GM21447 (cell line): ENCODE measurements around the gene COL15A1.
"Not testable (repeated sequence)": the region's sequence is repeated elsewhere in the genome, so short reads cannot be mapped to it uniquely, and the experiment has no call there.

Source experiments
- ATAC-seq: cut with Tn5 transposase; IDR thresholded peaks from one replicate; pipeline ENCODE4 v1.9.1; 2021; ENCODE audit not compliant: unreplicated experiment

Gene COL15A1

GRCh38 chr9:98943682-98944056 is at the start of gene COL15A1:
Gene COL15A1 (plus strand): TSS chr9:98943907. CDS start chr9:98944062, 155 bp downstream.
- ATAC-seq, result no peak

GRCh38 chr9:98894171-98894570 is 49.5 kb upstream of the COL15A1 start:
- no peak for ATAC-seq

GRCh38 chr9:98894761-98895160 is 48.9 kb upstream of the COL15A1 start:
- no peak for ATAC-seq

- no peak for ATAC-seq
Measured at GRCh38 chr9:98896632-98897031, 47.1 kb upstream of the COL15A1 start.

GRCh38 chr9:98897745-98898144 is 46.0 kb upstream of the COL15A1 start:
- no peak for ATAC-seq

GRCh38 chr9:98899408-98900056 is 44.2 kb upstream of the COL15A1 start:
- ATAC-seq, result no peak

- no peak for ATAC-seq
Measured at GRCh38 chr9:98900244-98900643, 43.5 kb upstream of the COL15A1 start.

- no peak for ATAC-seq
Measured at GRCh38 chr9:98900725-98901124, 43.0 kb upstream of the COL15A1 start.

GRCh38 chr9:98901843-98902242 is 41.9 kb upstream of the COL15A1 start:
- not testable (repeated sequence) for ATAC-seq

- ATAC-seq, result no peak
Measured at GRCh38 chr9:98902516-98902915, 41.2 kb upstream of the COL15A1 start.

- ATAC-seq, result no peak
Measured at GRCh38 chr9:98902925-98903324, 40.8 kb upstream of the COL15A1 start.

- ATAC-seq, result no peak
Measured at GRCh38 chr9:98903961-98904411, 39.7 kb upstream of the COL15A1 start.

- ATAC-seq, result no peak
Measured at GRCh38 chr9:98905015-98905414, 38.7 kb upstream of the COL15A1 start.

- no peak for ATAC-seq
Measured at GRCh38 chr9:98906273-98907040, 37.2 kb upstream of the COL15A1 start.

- ATAC-seq, result no peak
Measured at GRCh38 chr9:98907055-98907454, 36.7 kb upstream of the COL15A1 start.

- no peak for ATAC-seq
Measured at GRCh38 chr9:98908897-98909634, 34.6 kb upstream of the COL15A1 start.

- no peak for ATAC-seq
Measured at GRCh38 chr9:98909935-98910334, 33.8 kb upstream of the COL15A1 start.

- ATAC-seq, result no peak
Measured at GRCh38 chr9:98911042-98911441, 32.7 kb upstream of the COL15A1 start.

GRCh38 chr9:98911738-98912137 is 32.0 kb upstream of the COL15A1 start:
- ATAC-seq, result not testable (repeated sequence)

GRCh38 chr9:98912450-98912849 is 31.3 kb upstream of the COL15A1 start:
- no peak for ATAC-seq

- ATAC-seq, result no peak
Measured at GRCh38 chr9:98913044-98913443, 30.7 kb upstream of the COL15A1 start.

GRCh38 chr9:98913705-98914104 is 30.0 kb upstream of the COL15A1 start:
- ATAC-seq, result no peak
